NT2/D1 (cell line): ENCODE data around the gene SIL1.

Experiments used
- SUZ12 ChIP-seq: IDR thresholded peaks from 2 replicates; pipeline ENCODE4 v1.6.1; 2011; ENCODE audit not compliant: insufficient read length, insufficient read depth; ENCODE audit errors: extremely low read depth
- YY1 ChIP-seq: IDR thresholded peaks from 2 replicates; pipeline ENCODE4 v1.6.1; 2011; ENCODE audit not compliant: insufficient read length, insufficient read depth
- ZNF274 ChIP-seq: IDR thresholded peaks from 2 replicates; pipeline ENCODE4 v1.6.1; 2011; ENCODE audit warnings: mild to moderate bottlenecking, low read depth, low read length

- no peak for TF ChIP-seq YY1
- TF ChIP-seq SUZ12: no peak
- TF ChIP-seq ZNF274: no peak
Measured at GRCh38 chr5:138936968-138937345, 261.2 kb downstream of the SIL1 start.
